Measurements from ENCODE around the gene PAFAH2.

- TF ChIP-seq CTCF (IDR thresholded peaks at IDR 0.05) (no peak), POLR2A (IDR thresholded peaks at IDR 0.05) (no peak)
Observed at GRCh38 chr1:25917996-25918395, 79.9 kb downstream of the PAFAH2 start.
